Liver (tissue), 9 donors: ENCODE measurements around the gene ALG8. TPM values are rescaled to one million over a fixed set of nuclear protein-coding genes. Genes with fewer than 3 reads are reported as not detected.

ENCODE experiments used
- DNase-seq: peaks from one replicate; pipeline ENCODE4 v3.0.0-alpha.2; 2017; ENCODE audit warnings: low spot score
- H3K27ac ChIP-seq, 2 donors: one replicate each; pipeline ENCODE4 v1.7.0; 2013; ENCODE audit warnings: inconsistent platforms in 2 of 2, low read length in 2 of 2, control low read depth in 1 of 2, low read depth in 1 of 2, mild to moderate bottlenecking in 1 of 2
- H3K27me3 ChIP-seq, 4 donors: one replicate each; pipeline versions ENCODE4 v1.6.1 to v1.7.0; 2013; ENCODE audit warnings: low read length in 3 of 4, inconsistent platforms in 1 of 4, mild to moderate bottlenecking in 1 of 4, moderate library complexity in 1 of 4; ENCODE audit not compliant: control insufficient read depth in 4 of 4, insufficient read depth in 4 of 4
- H3K36me3 ChIP-seq, 4 donors: one replicate each; pipeline versions ENCODE4 v1.6.1 to v1.7.0; 2013; ENCODE audit warnings: low read length in 3 of 4, mild to moderate bottlenecking in 3 of 4, low read depth in 1 of 4, moderate library complexity in 1 of 4; ENCODE audit not compliant: control insufficient read depth in 4 of 4, insufficient read depth in 3 of 4
- H3K4me1 ChIP-seq, 4 donors: one replicate each; pipeline versions ENCODE4 v1.6.1 to v1.7.0; 2013; ENCODE audit warnings: low read length in 3 of 4, mild to moderate bottlenecking in 3 of 4, moderate library complexity in 1 of 4; ENCODE audit not compliant: control insufficient read depth in 4 of 4, insufficient read depth in 4 of 4
- H3K4me3 ChIP-seq, 3 donors: one replicate each; pipeline versions ENCODE4 v1.6.1 to v1.7.0; 2013; ENCODE audit warnings: low read length in 3 of 3, control low read depth in 1 of 3, low read depth in 1 of 3, mild to moderate bottlenecking in 1 of 3
- H3K9ac ChIP-seq, 2 donors: one replicate each; pipeline ENCODE4 v1.7.0; 2013; ENCODE audit warnings: low read length in 2 of 2, mild to moderate bottlenecking in 2 of 2, moderate library complexity in 2 of 2, control low read depth in 1 of 2, low read depth in 1 of 2
- H3K9me3 ChIP-seq, 4 donors: one replicate each; pipeline versions ENCODE4 v1.6.1 to v1.7.0; 2013; ENCODE audit warnings: low read length in 3 of 4; ENCODE audit not compliant: control insufficient read depth in 4 of 4
- ATF3 ChIP-seq: IDR thresholded peaks from 2 replicates; pipeline ENCODE4 v1.6.1; 2016; ENCODE audit warnings: antibody characterized with exemption
- CTCF ChIP-seq: fragments of 150-350 bp; IDR thresholded peaks from 2 replicates; pipeline ENCODE4 v1.5.1; 2017; ENCODE audit warnings: improper control_type of control experiment, low read depth, low read length; ENCODE audit not compliant: missing input control
- FOXA1 ChIP-seq: IDR thresholded peaks from 2 replicates; pipeline ENCODE4 v1.6.1; 2016; ENCODE audit warnings: antibody characterized with exemption
- GABPA ChIP-seq, 2 donors: IDR thresholded peaks in 1 of 2; conservative IDR thresholded peaks in 1 of 2; 2 replicates each; pipeline ENCODE4 v1.6.1; 2016; ENCODE audit warnings: antibody characterized with exemption in 2 of 2, mild to moderate bottlenecking in 1 of 2, moderate library complexity in 1 of 2
- HNF4A ChIP-seq, 2 donors: conservative IDR thresholded peaks; 2 replicates each; pipeline ENCODE4 v1.6.1; 2016; ENCODE audit warnings: antibody characterized with exemption in 2 of 2, mild to moderate bottlenecking in 2 of 2
- HNF4G ChIP-seq: IDR thresholded peaks from 2 replicates; pipeline ENCODE4 v1.6.1; 2016; ENCODE audit warnings: antibody characterized with exemption
- JUND ChIP-seq, 2 donors: IDR thresholded peaks; 2 replicates each; pipeline ENCODE4 v1.6.1; 2016; ENCODE audit warnings: antibody characterized with exemption in 2 of 2
- MAX ChIP-seq: IDR thresholded peaks from 2 replicates; pipeline ENCODE4 v1.6.1; 2016; ENCODE audit warnings: antibody characterized with exemption
- NR2F2 ChIP-seq: IDR thresholded peaks from 2 replicates; pipeline ENCODE4 v1.6.1; 2016; ENCODE audit warnings: antibody characterized with exemption
- RAD21 ChIP-seq, 2 donors: IDR thresholded peaks; 2 replicates each; pipeline ENCODE4 v1.6.1; 2016; ENCODE audit warnings: antibody characterized with exemption in 2 of 2, mild to moderate bottlenecking in 2 of 2
- REST ChIP-seq: IDR thresholded peaks from 2 replicates; pipeline ENCODE4 v1.6.1; 2016; ENCODE audit warnings: antibody characterized with exemption, mild to moderate bottlenecking
- RXRA ChIP-seq, 2 donors: IDR thresholded peaks; 2 replicates each; pipeline ENCODE4 v1.6.1; 2017 to 2018; ENCODE audit warnings: antibody characterized with exemption in 2 of 2, mild to moderate bottlenecking in 1 of 2
- SP1 ChIP-seq: IDR thresholded peaks from 2 replicates; pipeline ENCODE4 v1.6.1; 2018; ENCODE audit warnings: antibody characterized with exemption, mild to moderate bottlenecking
- TAF1 ChIP-seq: conservative IDR thresholded peaks from 2 replicates; pipeline ENCODE4 v1.6.1; 2016; ENCODE audit warnings: antibody characterized with exemption, mild to moderate bottlenecking
- ZBTB33 ChIP-seq: IDR thresholded peaks from 2 replicates; pipeline ENCODE4 v1.6.1; 2016; ENCODE audit warnings: antibody characterized with exemption
- WGBS: extraction: QIAGEN DNeasy Blood & Tissue Kit; methylation state at CpG from one replicate; pipeline ENCODE4 v1.1.7; 2013; 5-methylcytosine and 5-hydroxymethylcytosine counted together
- polyA plus RNA-seq, 2 donors: library from polyadenylated mRNA; stranded (reverse) in 1 of 2; unstranded in 1 of 2; fragments of 200-250 nt in 1 of 2; fragments of >200 nt in 1 of 2; fragmentation: Nextera tagmentation in 1 of 2; extraction: Ambion mirVana in 1 of 2; gene quantifications; one replicate each; pipeline versions ENCODE4 v1.2.1 to v1.2.3, GENCODE V29; 2013 to 2015
- total RNA-seq, 2 donors: library from RNA; depleted of rRNA; stranded (reverse); fragments of >200 nt; gene quantifications; one replicate each; pipeline ENCODE4 v1.2.3, GENCODE V29; 2014
- donor health status: healthy.
- donor health status: healthy.
- donor health status: healthy.
- donor health status: healthy.
- donor health status: healthy.

The ALG8 gene
- total and polyA plus RNA-seq, 4 donors = 29.4 to 46.0 (median 38.0) TPM

GRCh38 chr11:78062671-78063070 is 76.8 kb downstream of the ALG8 start:
- Histone ChIP-seq H3K4me3 (no peak overlapping the region), H3K4me1 (peaks cover 9 to 53% (median 27%) of the 10 kb centered on the region in 4 donors), H3K9ac (peak overlapping the region in 1 of 2 donors; percentile 32), H3K9me3 (no peaks in the 10 kb centered on the region), H3K36me3 (peaks cover under 1 to 5% (median 3%) of the 10 kb centered on the region in 4 donors), H3K27ac (peak overlapping the region; percentile 69 to 80), H3K27me3 (no peaks in the 10 kb centered on the region)
- WGBS = 66% methylated on average over 2 of the region's 2 CpGs
- TF ChIP-seq RAD21 (IDR thresholded peaks at IDR 0.05) = no peak
- TF ChIP-seq ATF3 = no peak
- no peak for TF ChIP-seq NR2F2
- no peak for TF ChIP-seq ZBTB33
- TF ChIP-seq SP1 = no peak
- TF ChIP-seq REST = no peak
- TF ChIP-seq HNF4G = no peak
- no peak for TF ChIP-seq GABPA (IDR thresholded peaks at IDR 0.05 in 1 of 2, conservative IDR thresholded peaks at IDR 0.05 in 1 of 2)
- TF ChIP-seq RXRA (IDR thresholded peaks at IDR 0.05) = no peak
- no peak for TF ChIP-seq FOXA1
- TF ChIP-seq JUND (IDR thresholded peaks at IDR 0.05) = no peak
- TF ChIP-seq CTCF = no peak
- no peak for TF ChIP-seq HNF4A (conservative IDR thresholded peaks at IDR 0.05)
- no peak for DNase-seq

- peaks cover 0 to 2% (median 0%) of the 10 kb centered on the region in 4 donors for H3K36me3 ChIP-seq
- H3K27me3 ChIP-seq = no peaks in the 10 kb centered on the region
- WGBS = 39% methylated on average over 4 of the region's 4 CpGs
- DNase-seq = no peak
- peaks cover 11 to 56% (median 33%) of the 10 kb centered on the region in 4 donors for H3K4me1 ChIP-seq
- no peaks in the 10 kb centered on the region for H3K9me3 ChIP-seq
- H3K27ac ChIP-seq = peak overlapping the region; percentile 87 to 95
- H3K9ac ChIP-seq = peak overlapping the region in 1 of 2 donors; percentile 34
- H3K4me3 ChIP-seq = no peak overlapping the region
- no peak for TF ChIP-seq JUND (IDR thresholded peaks at IDR 0.05)
- no peak for TF ChIP-seq CTCF
- no peak for TF ChIP-seq GABPA (IDR thresholded peaks at IDR 0.05 in 1 of 2, conservative IDR thresholded peaks at IDR 0.05 in 1 of 2)
- no peak for TF ChIP-seq ATF3
- no peak for TF ChIP-seq TAF1
- TF ChIP-seq ZBTB33 = no peak
- TF ChIP-seq RAD21 (IDR thresholded peaks at IDR 0.05) = no peak
- TF ChIP-seq FOXA1 = no peak
- TF ChIP-seq RXRA (IDR thresholded peaks at IDR 0.05) = no peak
- TF ChIP-seq HNF4A (conservative IDR thresholded peaks at IDR 0.05) = no peak
- TF ChIP-seq MAX = no peak
Observed at GRCh38 chr11:78061921-78062311, 77.5 kb downstream of the ALG8 start.
